Activated B cell treated with CpG ODN at 0.5 μM for 24 hours (primary cell): ENCODE measurements around the gene ZNF425. TPM values are rescaled to one million over a fixed set of nuclear protein-coding genes. Genes with fewer than 3 reads are reported as not detected.

Experiments
- ATAC-seq: fragments of 200-7000 bp; cut with Tn5 transposase; one replicate; pipeline ENCODE4 v1.10.0; 2021; ENCODE audit warnings: low read depth, mild to moderate bottlenecking, moderate library complexity
- CTCF ChIA-PET: fragments of 350-600 bp; sonication (Branson Sonifier 250); formaldehyde crosslinking; loops from one replicate; lab custom pipeline; 2021; ENCODE audit warnings: antibody characterized with exemption; lab: Charles Lee
- POLR2A ChIA-PET: fragments of 350-600 bp; sonication (Branson Sonifier 250); formaldehyde crosslinking; loops from one replicate; lab custom pipeline; 2021; ENCODE audit warnings: antibody characterized with exemption; lab: Charles Lee
- DNase-seq: peaks from one replicate; pipeline ENCODE4 v3.0.0; 2022
- H3K27ac Mint-ChIP-seq: one replicate; pipeline ENCODE4 v1.8.0; 2020; ENCODE audit warnings: mixed read lengths
- H3K27me3 Mint-ChIP-seq: one replicate; pipeline ENCODE4 v1.8.0; 2021; ENCODE audit warnings: mixed read lengths
- H3K36me3 Mint-ChIP-seq: one replicate; pipeline ENCODE4 v1.8.0; 2021; ENCODE audit warnings: low read depth, mixed read lengths
- H3K4me1 Mint-ChIP-seq: one replicate; pipeline ENCODE4 v1.8.0; 2021; ENCODE audit warnings: mixed read lengths
- H3K4me3 Mint-ChIP-seq: one replicate; pipeline ENCODE4 v1.8.0; 2020; ENCODE audit warnings: mild to moderate bottlenecking, mixed read lengths
- H3K9me3 Mint-ChIP-seq: one replicate; pipeline ENCODE4 v1.8.0; 2020; ENCODE audit warnings: mixed read lengths
- CTCF ChIP-seq: fragments of 200-600 bp; IDR thresholded peaks from one replicate; pipeline ENCODE4 v1.8.0; 2022; ENCODE audit warnings: antibody characterized with exemption, mild to moderate bottlenecking
- intact Hi-C: fragments of 100-400 bp; cut with micrococcal nuclease; formaldehyde crosslinking; loops from one replicate; pipeline ENCODE4 v1.15.1; 2024
- total RNA-seq: library from RNA; stranded (reverse); gene quantifications from 2 replicates; pipeline ENCODE4 v1.2.3, GENCODE V29; 2022

Gene ZNF425
- total RNA-seq, 1 donor from 2014 or later = 1.4 TPM

GRCh38 chr7:149090397-149091195 is 35.5 kb downstream of the ZNF425 start, which contains the start of gene ZNF786:
TSS of gene ZNF786 (minus strand) at chr7:149090718. CDS start at chr7:149090640, 78 bp downstream.
- intact Hi-C loops = loop anchor here (1.0 to 10.0 kb wide), 18 partner anchors 25 to 1278 kb away; partner anchors contain the start of genes CUL1, EZH2, PDIA4 and REPIN1
- Mint-ChIP-seq H3K9me3 (no peaks in the 10 kb centered on the region), H3K27ac (peak within 1 kb of the TSS; percentile 100), H3K27me3 (no peaks in the 10 kb centered on the region), H3K4me1 (peaks cover 32% of the 10 kb centered on the region), H3K4me3 (peak within 1 kb of the TSS; percentile 100), H3K36me3 (peaks cover 10% of the 10 kb centered on the region)
- no peak for TF ChIP-seq CTCF
- ChIA-PET POLR2A (interaction anchor here (0.7 to 1.1 kb wide), 6 partner anchors 35 to 85 kb away, joined by 3 to 5 read pairs (median 4); partner anchors contain the start of genes PDIA4, ZNF398 and ZNF425), CTCF (interaction anchor here (1.0 kb wide), 1 partner anchor 85 kb away, joined by 5 read pairs; no protein-coding TSS in a partner anchor)
- ATAC-seq = peak; percentile 84
- peak; percentile 90 for DNase-seq

GRCh38 chr7:149087376-149087775 is 38.7 kb downstream of the ZNF425 start:
- H3K4me1 Mint-ChIP-seq = peaks cover 32% of the 10 kb centered on the region
- H3K9me3 Mint-ChIP-seq = peaks cover 5% of the 10 kb centered on the region
- ATAC-seq (no peak), DNase-seq (no peak)
- POLR2A ChIA-PET = interaction anchor here (0.6 to 0.7 kb wide), 2 partner anchors 99 to 1399 kb away, joined by 3 read pairs; no protein-coding TSS in a partner anchor
- intact Hi-C loops = no loop called here
- no peak overlapping the region for H3K4me3 Mint-ChIP-seq
- H3K36me3 Mint-ChIP-seq = peaks cover 23% of the 10 kb centered on the region
- H3K27me3 Mint-ChIP-seq = no peaks in the 10 kb centered on the region
- CTCF ChIA-PET = interaction anchor here (0.7 kb wide), 1 partner anchor 82 kb away, joined by 3 read pairs; no protein-coding TSS in a partner anchor
- no peak overlapping the region for H3K27ac Mint-ChIP-seq
- no peak for TF ChIP-seq CTCF

GRCh38 chr7:149085866-149086265 is 40.3 kb downstream of the ZNF425 start:
- intact Hi-C loops = no loop called here
- Mint-ChIP-seq H3K9me3 (peaks cover 5% of the 10 kb centered on the region), H3K27me3 (no peaks in the 10 kb centered on the region), H3K27ac (no peak overlapping the region), H3K4me1 (peaks cover 32% of the 10 kb centered on the region), H3K36me3 (peaks cover 25% of the 10 kb centered on the region), H3K4me3 (no peak overlapping the region)
- TF ChIP-seq CTCF = no peak
- ATAC-seq (no peak), DNase-seq (no peak)
- ChIA-PET POLR2A (no interaction called here), CTCF (no interaction called here)

- ATAC-seq (no peak), DNase-seq (no peak)
- Mint-ChIP-seq H3K4me1 (peaks cover 23% of the 10 kb centered on the region), H3K36me3 (peaks cover 29% of the 10 kb centered on the region), H3K4me3 (no peak overlapping the region), H3K27me3 (no peaks in the 10 kb centered on the region), H3K27ac (no peak overlapping the region), H3K9me3 (peaks cover 5% of the 10 kb centered on the region)
- no peak for TF ChIP-seq CTCF
- intact Hi-C loops = no loop called here
- ChIA-PET POLR2A (no interaction called here), CTCF (interaction anchor here (1.7 to 2.1 kb wide), 2 partner anchors 19 to 79 kb away, joined by 3 to 8 read pairs; no protein-coding TSS in a partner anchor)
Measured at GRCh38 chr7:149084407-149084806, 41.7 kb downstream of the ZNF425 start.

GRCh38 chr7:149081914-149082313 is 44.2 kb downstream of the ZNF425 start:
- DNase-seq = no peak
- Mint-ChIP-seq H3K36me3 (peaks cover 34% of the 10 kb centered on the region), H3K9me3 (peaks cover 5% of the 10 kb centered on the region), H3K4me1 (peaks cover 11% of the 10 kb centered on the region), H3K27ac (no peak overlapping the region), H3K27me3 (no peaks in the 10 kb centered on the region), H3K4me3 (no peak overlapping the region)
- CTCF ChIA-PET = no interaction called here
- no peak for ATAC-seq
- intact Hi-C loops = no loop called here
- TF ChIP-seq CTCF = no peak
- POLR2A ChIA-PET = no interaction called here
